Kidney (tissue), 14 donors: Measurements from ENCODE around the gene WNK2. TPM values are rescaled to one million over a fixed set of nuclear protein-coding genes. Genes with fewer than 3 reads are reported as not detected.

Experiments
- DNase-seq, 5 donors: peaks; one replicate each; pipeline ENCODE4 v3.0.0-alpha.2; 2013 to 2020
- FAIRE-seq: peaks from 2 replicates; lab custom pipeline; 2012; peaks lifted over from hg19 to GRCh38; lab: Jason Lieb, UNC
- H3K27ac ChIP-seq, 2 donors: one replicate each; pipeline ENCODE4 v1.7.0; 2013; ENCODE audit warnings: low read depth in 2 of 2, low read length in 2 of 2, inconsistent platforms in 1 of 2
- H3K27me3 ChIP-seq: one replicate; pipeline ENCODE4 v1.7.1; 2013; ENCODE audit warnings: low read length, inconsistent platforms; ENCODE audit not compliant: control insufficient read depth, insufficient read depth
- H3K36me3 ChIP-seq, 3 donors: one replicate each; pipeline versions ENCODE4 v1.7.0 to v1.7.1; 2013; ENCODE audit warnings: low read length in 3 of 3, control low read depth in 1 of 3, inconsistent platforms in 1 of 3; ENCODE audit not compliant: insufficient read depth in 3 of 3, control insufficient read depth in 2 of 3
- H3K4me1 ChIP-seq, 3 donors: one replicate each; pipeline versions ENCODE4 v1.7.0 to v1.7.1; 2013; ENCODE audit warnings: low read length in 3 of 3, inconsistent platforms in 1 of 3, low read depth in 1 of 3; ENCODE audit not compliant: control insufficient read depth in 2 of 3, insufficient read depth in 2 of 3
- H3K4me3 ChIP-seq, 3 donors: one replicate each; pipeline versions ENCODE4 v1.7.0 to v1.8.1; 2013; ENCODE audit warnings: low read length in 3 of 3, control low read depth in 1 of 3, inconsistent platforms in 1 of 3
- H3K9ac ChIP-seq, 3 donors: one replicate each; pipeline versions ENCODE4 v1.7.0 to v1.7.1; 2013; ENCODE audit warnings: low read length in 3 of 3, control low read depth in 1 of 3, inconsistent platforms in 1 of 3
- H3K9me3 ChIP-seq, 3 donors: one replicate each; pipeline versions ENCODE4 v1.7.0 to v1.7.1; 2013; ENCODE audit warnings: low read length in 3 of 3, control low read depth in 1 of 3, inconsistent platforms in 1 of 3; ENCODE audit not compliant: control insufficient read depth in 2 of 3, insufficient read depth in 1 of 3
- intact Hi-C: fragments of 100-400 bp; cut with DNase I; formaldehyde crosslinking; loops from one replicate; pipeline ENCODE4 v1.11.1; 2022
- polyA plus RNA-seq: library from polyadenylated mRNA; stranded (reverse); fragments of 350-450 nt; fragmentation: Illumina TruSeq; extraction: RNeasy Lipid Tissue Mini Kit (QIAGEN cat#74804); gene quantifications from one replicate; pipeline ENCODE4 v1.2.3, GENCODE V29; 2014; ENCODE audit warnings: low read depth, low replicate concordance; ENCODE audit not compliant: insufficient read depth
- total RNA-seq: library from RNA; stranded (reverse); fragmentation: NEBNext Ultra II Directional; extraction: Animal tissue kit (Norgen Biotek cat#: 25700); gene quantifications from one replicate; pipeline ENCODE4 v1.2.1, GENCODE V29; 2021
- TF ChIP-seq, protein P1 (sequence below): IDR thresholded peaks from 3 replicates; pipeline ENCODE4 v1.5.1; 2012; ENCODE audit warnings: mild to moderate bottlenecking, moderate library complexity, borderline replicate concordance; ENCODE audit not compliant: insufficient read depth; ENCODE audit errors: extremely low read depth
- donor health status: control.
- donor health status: control.
- donor health status: control.
- donor health status: control.
- donor health status: control.
- donor health status: DM: yes; HTN: yes; CAD: no.
- donor health status: Normal renal cell carcinoma (clear cell type).

Gene WNK2
- total and polyA plus RNA-seq, 2 donors from 2014 or later = 1.5 to 4.8 TPM

DNA sequence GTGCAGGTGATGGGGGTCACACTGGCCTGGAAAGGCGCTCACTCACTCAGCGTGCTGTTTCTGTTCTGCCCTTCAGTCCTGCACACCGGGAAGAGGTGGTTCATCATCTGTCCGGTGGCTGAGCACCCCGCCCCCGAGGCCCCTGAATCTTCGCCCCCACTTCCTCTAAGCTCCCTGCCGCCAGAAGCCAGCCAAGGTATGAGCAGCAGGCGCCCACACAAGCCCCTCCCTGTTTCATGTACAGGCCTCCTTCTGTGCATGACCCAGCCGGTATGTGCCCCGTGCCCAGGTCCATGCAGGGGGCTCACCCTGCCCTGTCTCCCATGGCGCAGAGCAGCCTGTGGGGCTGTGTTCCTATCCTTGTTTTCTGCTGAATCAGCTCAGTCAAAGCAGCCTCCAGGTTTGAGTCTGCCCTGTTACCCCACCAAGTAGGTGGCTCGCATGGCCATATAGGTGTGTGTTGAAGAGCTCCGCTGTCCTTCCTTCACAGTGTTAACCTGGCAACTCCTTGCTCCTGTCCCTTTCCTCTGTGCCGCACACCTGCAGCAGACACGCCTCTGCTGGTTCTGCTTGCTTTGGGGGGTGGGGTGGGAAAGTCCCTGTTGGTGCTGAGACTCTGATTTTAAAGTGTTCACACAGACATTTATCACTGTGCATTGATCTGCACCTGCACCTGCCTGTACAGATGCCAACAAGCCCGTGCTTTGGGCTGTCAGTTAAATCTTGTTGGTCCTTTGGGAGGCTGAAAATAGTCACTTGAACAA lies 84.8 kb downstream of the WNK2 start:
- TF ChIP-seq, protein P1, sequence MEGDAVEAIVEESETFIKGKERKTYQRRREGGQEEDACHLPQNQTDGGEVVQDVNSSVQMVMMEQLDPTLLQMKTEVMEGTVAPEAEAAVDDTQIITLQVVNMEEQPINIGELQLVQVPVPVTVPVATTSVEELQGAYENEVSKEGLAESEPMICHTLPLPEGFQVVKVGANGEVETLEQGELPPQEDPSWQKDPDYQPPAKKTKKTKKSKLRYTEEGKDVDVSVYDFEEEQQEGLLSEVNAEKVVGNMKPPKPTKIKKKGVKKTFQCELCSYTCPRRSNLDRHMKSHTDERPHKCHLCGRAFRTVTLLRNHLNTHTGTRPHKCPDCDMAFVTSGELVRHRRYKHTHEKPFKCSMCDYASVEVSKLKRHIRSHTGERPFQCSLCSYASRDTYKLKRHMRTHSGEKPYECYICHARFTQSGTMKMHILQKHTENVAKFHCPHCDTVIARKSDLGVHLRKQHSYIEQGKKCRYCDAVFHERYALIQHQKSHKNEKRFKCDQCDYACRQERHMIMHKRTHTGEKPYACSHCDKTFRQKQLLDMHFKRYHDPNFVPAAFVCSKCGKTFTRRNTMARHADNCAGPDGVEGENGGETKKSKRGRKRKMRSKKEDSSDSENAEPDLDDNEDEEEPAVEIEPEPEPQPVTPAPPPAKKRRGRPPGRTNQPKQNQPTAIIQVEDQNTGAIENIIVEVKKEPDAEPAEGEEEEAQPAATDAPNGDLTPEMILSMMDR = no peak
- FAIRE-seq (no peak), DNase-seq (peak in 2 of 5 donors; percentile 8 to 62)
- Histone ChIP-seq H3K36me3 (no peaks in the 10 kb centered on the region), H3K4me3 (no peak overlapping the region), H3K9me3 (no peaks in the 10 kb centered on the region), H3K27ac (no peak overlapping the region), H3K9ac (no peak overlapping the region), H3K4me1 (no peaks in the 10 kb centered on the region), H3K27me3 (no peaks in the 10 kb centered on the region)
- intact Hi-C loops = no loop called here

- no peak for DNase-seq
- FAIRE-seq = no peak
- Histone ChIP-seq H3K36me3 (no peaks in the 10 kb centered on the region), H3K27ac (no peak overlapping the region), H3K4me1 (no peaks in the 10 kb centered on the region), H3K4me3 (no peak overlapping the region), H3K27me3 (no peaks in the 10 kb centered on the region), H3K9ac (no peak overlapping the region), H3K9me3 (no peaks in the 10 kb centered on the region)
- TF ChIP-seq, protein P1 = no peak
- intact Hi-C loops = no loop called here
Observed at GRCh38 chr9:93270976-93271375, 87.0 kb downstream of the WNK2 start.

DNA sequence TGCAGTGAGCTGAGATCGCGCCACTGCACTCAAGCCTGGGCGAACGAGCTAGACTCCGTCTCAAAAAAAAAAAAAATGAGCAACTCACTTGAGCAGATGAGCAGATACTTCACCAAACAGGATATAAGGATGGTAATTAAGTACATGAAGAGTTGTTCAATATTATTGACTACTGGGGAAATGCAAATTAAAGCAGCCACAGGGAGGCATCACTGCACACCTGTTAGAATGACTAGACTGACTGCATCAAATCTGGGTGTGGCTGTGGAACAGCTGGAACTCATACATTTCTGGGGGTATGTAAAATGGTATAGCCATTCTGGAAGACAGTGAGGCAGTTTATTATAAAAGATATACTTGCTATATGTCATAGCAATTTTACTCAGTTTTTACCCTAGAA lies 93.0 kb downstream of the WNK2 start:
- Histone ChIP-seq H3K27ac (no peak overlapping the region), H3K4me1 (no peaks in the 10 kb centered on the region), H3K36me3 (no peaks in the 10 kb centered on the region), H3K9ac (no peak overlapping the region), H3K9me3 (no peaks in the 10 kb centered on the region), H3K27me3 (no peaks in the 10 kb centered on the region), H3K4me3 (no peak overlapping the region)
- TF ChIP-seq, protein P1 = no peak
- intact Hi-C loops = no loop called here
- FAIRE-seq (no peak), DNase-seq (no peak)

- intact Hi-C loops = no loop called here
- TF ChIP-seq, protein P1 = no peak
- no peak for DNase-seq
Observed at GRCh38 chr9:93278144-93278543, 94.2 kb downstream of the WNK2 start.

More at GRCh38 chr9:93278144-93278543, 94.2 kb downstream of the WNK2 start:
- H3K27me3 ChIP-seq = no peaks in the 10 kb centered on the region
- H3K9me3 ChIP-seq = no peaks in the 10 kb centered on the region
- no peaks in the 10 kb centered on the region for H3K36me3 ChIP-seq
- H3K4me3 ChIP-seq = no peak overlapping the region
- H3K9ac ChIP-seq = no peak overlapping the region
- no peaks in the 10 kb centered on the region for H3K4me1 ChIP-seq
- no peak for FAIRE-seq
- no peak overlapping the region for H3K27ac ChIP-seq
